Left renal pelvis (tissue), 4 donors: ENCODE data around the gene NAB1. TPM values are rescaled to one million over a fixed set of nuclear protein-coding genes. Genes with fewer than 3 reads are reported as not detected.
"Not testable (repeated sequence)": the region's sequence is repeated elsewhere in the genome, so short reads cannot be mapped to it uniquely, and the experiment has no call there.

Source experiments
- DNase-seq, 4 donors: peaks; one replicate each; pipeline ENCODE4 v3.0.0-alpha.2; 2013; ENCODE audit warnings: low read depth in 4 of 4, low spot score in 3 of 4
- polyA plus RNA-seq, 4 donors: library from polyadenylated mRNA; unstranded; fragments of 120-200 nt; gene quantifications; one replicate each; pipeline ENCODE4 v1.2.1, GENCODE V29; 2013; ENCODE audit not compliant: insufficient read length in 4 of 4

The NAB1 gene
- polyA plus RNA-seq, 4 donors, result 69.0 to 81.7 (median 74.0) TPM

DNA sequence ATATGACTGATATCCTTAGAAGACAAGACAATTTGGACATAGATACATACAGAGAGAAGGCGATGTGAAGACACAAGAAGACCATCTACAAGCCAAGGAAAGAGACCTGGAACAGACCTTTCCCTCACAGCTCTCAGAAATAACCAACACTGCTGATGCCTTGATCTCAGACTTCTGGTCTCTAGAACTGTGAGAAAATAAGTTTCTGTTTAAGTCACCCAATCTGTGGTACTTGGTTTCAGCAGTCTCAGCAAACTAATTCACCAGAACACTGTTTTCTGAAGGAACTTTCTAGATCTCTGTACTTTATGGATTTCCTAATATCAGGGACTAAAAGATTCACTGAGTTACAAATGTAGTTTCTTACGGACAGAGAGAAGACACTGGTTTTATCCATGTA, 58.8 kb downstream of the NAB1 start:
- no peak for DNase-seq

DNA sequence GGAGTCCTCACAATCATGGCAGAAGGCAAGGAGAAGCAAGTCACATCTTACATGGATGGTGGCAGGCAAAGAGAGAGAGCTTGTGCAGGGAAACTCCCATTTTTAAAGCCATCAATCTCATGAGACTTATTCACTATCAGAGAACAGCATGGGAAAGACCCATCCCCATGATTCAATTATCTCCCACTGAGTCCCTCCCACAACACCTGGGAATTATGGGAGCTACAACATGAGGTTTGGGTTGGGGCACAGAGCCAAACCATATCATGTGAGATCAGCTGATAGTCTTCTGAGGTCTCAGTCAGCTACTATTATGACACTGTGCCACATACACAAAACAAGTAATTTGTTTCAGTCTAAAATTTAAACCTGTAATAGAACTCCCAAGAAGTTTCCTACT, 59.8 kb downstream of the NAB1 start:
- not testable (repeated sequence) for DNase-seq

DNA sequence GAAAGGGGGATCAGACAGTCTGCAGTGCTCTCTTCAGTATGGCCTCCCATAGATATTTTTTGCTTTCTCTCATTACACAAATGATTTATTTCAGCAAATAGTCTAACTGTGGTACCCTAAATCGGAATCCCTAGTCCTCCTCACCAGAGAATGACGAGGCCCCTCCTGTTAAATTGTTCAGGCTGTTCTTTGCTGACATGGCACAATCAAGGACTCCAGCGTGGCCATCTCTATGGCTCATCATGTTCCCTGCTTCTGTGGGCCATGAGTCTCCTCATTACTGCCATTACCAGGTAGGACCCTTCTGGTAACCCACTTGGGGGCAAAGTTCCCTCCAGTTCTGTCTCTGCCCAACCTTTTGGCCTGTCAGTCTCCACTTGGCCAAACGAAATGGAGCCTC, 62.2 kb downstream of the NAB1 start:
- DNase-seq, result no peak

DNA sequence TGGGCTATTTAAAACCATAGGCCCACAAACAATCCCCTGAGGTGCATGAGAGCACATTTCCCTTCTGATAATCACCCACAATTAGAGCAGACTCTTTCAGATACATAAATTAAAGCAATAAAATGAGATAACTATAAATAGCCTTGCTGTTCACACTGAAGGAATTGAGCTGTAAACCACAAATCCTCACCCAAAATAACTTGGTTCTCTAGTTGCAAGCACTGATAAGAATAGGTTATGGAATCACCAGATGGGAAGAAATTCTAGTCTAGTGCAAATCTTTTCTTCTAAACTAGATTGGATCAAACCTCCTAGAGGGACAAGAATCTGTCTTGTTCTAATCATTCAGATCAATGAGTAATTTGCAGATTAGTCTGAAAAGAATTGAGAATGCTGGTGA, 64.6 kb downstream of the NAB1 start:
- DNase-seq, result no peak

DNA sequence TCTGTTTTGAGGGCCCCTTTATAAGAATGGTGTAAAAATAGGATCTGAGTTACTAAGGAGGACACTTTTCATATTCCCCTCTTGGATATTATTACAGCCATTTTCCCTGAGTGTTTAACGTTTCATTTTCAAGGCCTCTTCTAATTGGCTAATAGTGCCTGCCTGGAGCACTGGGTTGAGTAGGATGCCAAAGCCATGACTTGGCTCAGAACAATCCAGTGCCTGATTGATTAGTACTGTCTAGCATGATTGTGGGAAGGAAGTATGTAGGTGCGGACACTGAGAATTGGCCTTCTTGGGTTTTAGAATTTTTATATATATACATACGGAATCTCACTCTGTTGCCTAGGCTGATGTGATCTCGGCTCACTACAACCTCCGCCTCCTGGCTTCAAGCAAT, 66.1 kb downstream of the NAB1 start:
- no peak for DNase-seq

DNA sequence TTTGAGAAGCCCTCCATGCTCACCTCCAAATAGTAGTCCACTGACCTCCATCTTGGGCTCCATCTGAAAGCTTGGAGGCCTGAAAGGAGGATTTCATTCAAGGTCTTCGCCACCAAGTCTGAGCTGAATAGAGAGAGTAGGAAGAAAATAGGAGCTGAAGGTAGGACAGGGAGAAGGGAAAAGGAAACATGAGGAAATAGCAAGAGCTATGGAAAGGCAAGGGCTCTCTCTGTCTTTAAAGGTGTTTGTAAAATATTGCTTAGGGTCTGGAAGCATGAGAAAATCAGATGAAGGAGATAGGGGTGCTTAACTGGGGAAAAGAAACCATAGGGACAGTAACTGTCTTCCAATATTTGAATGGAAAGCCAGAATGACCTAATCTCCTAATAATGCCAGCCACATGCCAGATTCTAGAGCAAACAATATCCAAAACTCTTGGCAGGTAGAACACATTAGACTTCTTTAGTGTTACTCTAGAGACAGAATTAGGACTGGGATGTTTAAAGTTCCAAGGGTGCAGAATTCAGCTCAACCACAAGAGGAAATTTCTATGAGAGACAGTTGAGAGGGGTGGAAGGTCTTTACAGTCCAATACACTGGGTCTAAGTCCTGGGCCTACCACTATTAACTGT, 67.4 kb downstream of the NAB1 start:
- no peak for DNase-seq

DNA sequence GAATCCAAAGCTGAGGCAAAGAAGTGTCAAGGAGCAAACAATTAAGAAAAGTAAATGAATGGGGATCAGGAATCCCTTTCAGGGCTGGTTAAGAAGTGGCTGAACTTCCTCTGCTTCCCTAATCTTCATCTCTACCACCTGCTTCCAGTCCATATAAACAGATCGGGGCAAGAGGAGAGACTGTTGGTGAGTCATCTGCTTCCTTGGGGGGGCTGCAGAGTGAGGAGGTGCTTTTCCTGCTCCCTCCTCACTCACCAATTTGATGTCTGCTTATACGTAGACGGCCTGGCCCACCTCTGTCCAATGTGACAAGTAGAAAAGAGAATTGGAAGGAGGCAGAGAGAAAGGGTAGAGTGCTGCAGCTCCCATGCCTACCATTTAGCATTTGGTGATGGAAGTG, 68.4 kb downstream of the NAB1 start:
- no peak for DNase-seq

DNA sequence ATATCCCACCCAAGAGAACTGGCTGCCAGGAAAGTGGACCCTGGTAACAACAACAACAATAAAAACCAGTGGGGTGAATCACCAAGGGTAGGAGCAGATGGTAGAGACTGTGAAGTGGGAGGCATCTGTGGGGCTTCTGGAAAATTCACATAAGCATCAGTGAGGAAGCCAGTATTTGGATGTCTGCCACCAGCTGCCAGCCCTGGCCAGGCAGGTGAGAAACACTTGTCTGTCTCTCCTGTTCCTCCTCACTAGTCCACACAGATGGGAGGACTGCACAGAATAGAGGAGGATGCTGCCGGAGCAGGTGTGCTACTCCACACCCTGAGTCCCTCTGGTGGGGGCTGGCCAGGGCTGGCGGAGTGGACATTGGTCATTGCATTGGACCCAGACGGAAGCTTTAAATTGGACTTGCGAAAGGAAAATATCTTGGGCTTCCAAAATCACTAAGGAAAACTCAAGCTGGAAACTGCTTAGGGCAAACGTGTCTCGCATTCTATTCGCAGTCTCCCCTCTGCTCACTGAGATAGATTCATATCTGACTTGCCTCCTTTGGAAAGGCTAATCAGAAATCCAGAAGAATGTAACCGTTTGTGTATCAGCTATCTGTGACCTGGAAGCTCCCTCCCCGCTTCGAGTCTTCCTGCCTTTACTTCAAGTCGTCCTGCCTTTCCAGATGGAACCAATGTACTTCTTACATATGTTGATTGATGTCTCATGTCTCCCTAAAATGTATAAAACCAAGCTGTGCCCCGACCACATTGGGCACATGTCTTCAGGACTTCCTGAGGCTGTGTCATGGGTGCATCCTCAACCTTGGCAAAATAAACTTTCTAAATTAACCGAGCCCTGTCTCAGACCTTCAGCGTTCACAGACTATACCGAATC, 69.1 kb downstream of the NAB1 start:
- DNase-seq, result no peak

DNA sequence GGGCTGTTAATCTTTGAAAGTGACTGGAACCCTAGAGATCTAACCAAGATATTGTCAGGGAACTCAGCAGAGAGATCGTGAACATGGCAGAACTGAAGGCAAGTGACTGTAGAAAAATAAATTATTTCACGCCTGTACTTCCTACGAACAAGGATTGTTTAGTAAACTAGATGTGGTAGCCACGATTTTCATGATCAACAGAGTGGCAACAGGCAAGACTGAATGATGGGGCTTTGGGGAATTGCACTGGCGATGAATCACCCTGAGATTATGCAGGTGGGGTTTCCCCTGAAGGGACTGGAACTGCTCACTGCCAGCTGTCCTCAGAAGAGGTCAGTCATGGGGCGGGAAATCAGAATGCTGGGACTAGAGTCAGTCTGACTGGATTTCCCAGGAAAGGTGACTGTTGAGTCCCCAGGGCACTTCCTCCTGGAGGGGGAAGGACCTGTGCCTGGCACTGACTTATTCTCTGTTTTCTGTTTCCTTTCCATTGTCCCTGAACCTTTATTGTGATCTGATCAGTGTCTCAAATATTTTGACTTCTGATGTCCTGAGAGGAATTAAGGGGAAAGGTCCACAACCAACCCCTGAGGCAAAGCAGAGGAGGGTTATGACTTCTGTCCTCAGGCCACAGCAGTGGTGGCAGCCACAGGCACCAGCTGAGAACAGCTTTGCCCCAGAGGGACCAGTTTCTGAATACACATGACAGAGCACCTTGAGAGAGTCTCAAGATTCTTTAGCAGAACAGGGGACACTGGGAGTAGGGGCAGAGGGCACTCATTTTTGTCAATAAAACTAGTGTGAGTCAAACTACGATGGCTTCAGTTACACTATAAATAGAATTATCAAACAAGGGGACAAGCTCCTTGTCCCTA, 70.0 kb downstream of the NAB1 start:
- peak in 1 of 4 donors; percentile 21 for DNase-seq

DNA sequence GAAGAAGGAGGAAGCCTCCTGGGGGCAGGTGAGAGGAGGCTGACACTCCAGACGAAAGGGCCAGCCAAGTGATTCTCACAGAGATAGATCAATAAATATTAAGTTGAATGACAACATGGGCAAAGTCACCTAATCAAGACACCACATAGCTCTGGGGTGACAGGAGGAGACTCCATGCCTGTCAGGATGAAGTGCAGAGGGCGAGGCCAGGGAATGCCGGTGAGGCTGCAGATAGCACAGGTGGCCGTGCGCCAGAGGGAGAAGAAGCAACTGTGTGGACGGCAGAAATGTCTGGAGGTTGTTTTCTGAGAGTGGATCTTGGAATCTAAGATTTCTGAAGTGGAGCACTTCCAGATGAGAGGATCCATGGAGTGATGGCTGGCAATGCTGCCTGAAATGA, 71.4 kb downstream of the NAB1 start:
- DNase-seq, result no peak

DNA sequence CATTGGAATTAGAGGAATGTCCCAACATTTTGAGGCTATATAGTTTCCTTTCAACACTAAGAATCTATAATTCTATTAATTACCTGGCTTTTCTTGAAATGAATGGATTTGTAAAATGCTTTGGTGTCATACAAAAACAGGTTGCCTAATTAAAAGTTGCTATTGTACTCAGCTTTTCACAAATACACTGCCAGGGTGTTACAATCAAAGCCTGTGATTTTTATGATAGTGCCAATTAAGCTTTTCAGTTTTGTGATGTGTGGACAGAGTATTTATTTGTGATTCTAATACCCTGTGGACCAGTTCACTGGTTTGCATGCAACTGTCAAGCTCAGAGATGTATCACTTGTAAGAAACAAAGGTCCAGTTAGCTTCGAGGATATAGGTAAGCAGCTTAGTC, 71.8 kb downstream of the NAB1 start:
- DNase-seq, result no peak

DNA sequence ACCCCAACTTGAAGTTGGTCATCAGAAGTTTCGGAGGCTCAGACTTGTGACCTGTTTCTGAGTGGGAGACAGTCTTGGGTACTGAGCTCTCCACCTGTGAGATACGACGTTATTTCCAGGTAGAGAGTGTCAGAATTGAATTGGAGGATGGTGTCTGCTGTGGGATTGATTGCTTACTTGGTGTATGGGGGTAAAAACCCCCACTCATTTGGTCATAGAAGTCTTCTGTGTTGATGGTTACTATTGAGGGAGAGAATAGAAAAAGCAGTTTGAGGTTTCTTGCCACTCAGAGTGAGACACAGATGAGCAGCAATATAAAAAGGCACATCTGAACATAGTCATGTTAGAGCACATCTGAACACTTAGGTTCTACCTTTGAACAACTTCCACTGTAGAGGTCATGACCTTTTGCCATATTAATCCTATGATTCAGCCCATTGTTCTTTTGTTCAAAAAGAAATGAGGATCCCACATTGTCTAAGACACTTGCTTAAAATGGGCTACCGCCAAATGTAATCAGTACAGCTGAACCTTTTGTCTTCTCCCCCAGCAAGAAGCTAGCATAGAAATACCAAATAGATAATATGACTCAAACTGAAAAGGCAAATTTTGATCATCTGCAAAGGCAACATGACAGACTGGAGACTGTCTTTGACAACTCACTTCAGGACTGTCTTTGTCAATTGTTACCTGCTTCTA, 73.3 kb downstream of the NAB1 start:
- DNase-seq, result no peak

DNA sequence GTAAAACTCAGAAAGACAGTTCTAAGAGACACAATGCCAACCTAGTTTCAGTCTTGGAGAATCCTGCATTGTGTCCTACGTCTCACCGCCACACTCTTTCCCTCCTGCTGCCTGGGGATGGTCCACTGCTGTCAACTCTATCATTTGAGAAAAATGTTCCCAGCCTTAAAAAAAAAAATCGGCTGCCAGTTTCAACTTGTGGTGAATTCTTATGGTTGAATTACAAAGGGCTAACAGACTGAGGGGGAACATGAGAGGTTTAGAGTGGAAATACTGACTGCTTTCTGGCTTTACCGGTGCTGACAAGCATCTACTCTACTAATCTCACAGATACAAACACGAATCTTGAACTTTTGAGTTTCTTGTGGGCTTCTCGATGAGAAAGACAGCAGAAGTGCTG, 74.0 kb downstream of the NAB1 start:
- no peak for DNase-seq

DNA sequence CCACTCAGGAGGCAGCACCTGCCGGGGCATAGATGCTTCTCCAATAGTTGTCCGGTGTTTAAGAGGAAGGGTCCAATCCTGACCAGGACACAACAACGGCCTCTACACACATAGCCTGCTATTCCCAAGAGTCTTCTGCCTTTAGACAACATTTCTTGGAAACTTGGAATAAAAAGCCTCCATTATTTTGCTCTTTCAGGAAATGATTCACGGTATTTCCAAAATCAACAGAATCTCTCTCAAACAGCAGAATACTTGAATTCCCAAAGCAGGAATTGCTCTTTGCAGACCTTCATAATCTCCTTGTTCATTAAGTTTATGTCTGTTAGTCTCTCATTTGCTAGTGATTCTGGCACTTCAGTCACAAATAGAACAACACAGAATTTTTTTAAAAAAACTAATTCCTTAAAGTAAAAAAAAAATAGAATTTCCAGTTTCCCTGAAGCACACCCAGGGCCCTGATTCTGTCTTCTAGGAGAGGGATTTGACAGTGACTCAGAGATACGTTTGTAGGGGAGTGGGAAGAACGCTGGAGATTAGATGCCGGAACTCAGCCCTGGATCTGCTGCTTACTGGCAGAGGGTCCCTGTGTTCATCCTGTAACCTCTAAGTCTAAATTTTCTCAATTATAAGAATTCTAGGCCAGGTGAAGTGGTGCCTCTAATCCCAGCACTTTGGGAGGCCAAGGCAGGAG, 74.7 kb downstream of the NAB1 start:
- no peak for DNase-seq

DNA sequence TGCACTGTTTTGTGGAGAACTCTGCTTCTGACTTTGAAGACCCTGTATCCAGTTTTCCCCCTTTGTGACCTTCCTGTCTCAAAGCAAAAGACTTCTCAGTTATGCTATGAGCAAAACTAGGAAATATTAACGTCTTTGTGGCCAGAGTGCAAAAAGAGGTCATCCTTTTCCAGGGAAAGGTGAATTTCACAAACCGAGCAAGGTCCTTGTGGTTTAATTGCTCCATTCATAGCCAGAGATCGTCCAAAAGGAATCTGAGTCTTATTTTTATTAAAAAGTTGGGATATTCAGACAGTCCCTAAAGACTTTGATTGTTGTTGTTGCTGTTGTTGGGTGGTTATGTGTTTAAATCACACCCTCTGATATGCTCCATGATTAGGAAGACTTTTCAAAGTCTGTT, 77.4 kb downstream of the NAB1 start:
- no peak for DNase-seq

DNA sequence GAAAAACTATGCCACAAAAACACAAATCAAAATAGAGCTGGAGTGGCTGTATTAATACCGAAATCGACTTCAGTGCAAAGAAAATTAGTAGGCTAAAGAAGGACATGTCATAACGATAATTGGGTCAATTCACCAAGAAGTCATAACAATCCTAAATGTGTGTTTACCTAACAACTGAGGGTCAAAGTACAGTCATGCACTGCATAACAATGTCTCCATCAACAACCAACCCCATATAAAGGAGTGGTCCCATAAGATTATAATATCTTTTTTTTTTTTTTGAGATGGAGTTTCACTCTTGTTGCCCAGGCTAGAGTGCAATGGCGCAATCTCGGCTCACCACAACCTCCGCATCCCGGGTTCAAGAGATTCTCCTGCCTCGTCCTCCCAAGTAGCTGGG, 87.5 kb downstream of the NAB1 start:
- no peak for DNase-seq

DNA sequence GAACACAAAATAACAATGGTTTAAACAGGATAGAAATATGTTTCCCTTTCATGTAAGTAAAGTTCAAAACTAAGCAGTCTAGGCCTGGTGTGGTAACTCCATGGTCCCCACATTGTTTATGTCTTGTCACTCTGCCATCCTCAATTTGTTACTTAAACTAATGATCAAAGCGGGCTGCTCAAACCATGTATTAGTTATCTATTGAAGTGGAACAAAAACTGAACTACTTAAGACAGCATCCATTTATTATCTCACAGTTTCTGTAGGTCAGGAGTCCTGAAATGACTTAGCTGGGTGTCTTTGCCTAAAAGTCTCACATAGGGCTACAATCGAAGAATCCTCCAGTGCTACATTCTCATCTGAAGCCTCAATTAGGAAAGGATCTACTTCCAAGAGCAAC, 91.6 kb downstream of the NAB1 start:
- no peak for DNase-seq
